Effector memory CD8-positive, alpha-beta T cell (primary cell): Measurements from ENCODE around the gene SHMT2.

Source experiments
- ATAC-seq: fragments of 150-1000 bp; cut with Tn5 transposase; replicated peaks from 2 replicates; pipeline ENCODE4 v1.10.0; 2021; ENCODE audit warnings: mild to moderate bottlenecking, moderate library complexity
- DNase-seq, 3 experiments: peaks; one replicate each; pipeline ENCODE4 v3.0.0; 2021
- H3K27ac Mint-ChIP-seq, 2 donors: one replicate each; pipeline ENCODE4 v1.8.0; 2022; ENCODE audit warnings: mild to moderate bottlenecking in 2 of 2, mixed read lengths in 2 of 2, moderate library complexity in 2 of 2
- H3K27me3 Mint-ChIP-seq, 2 donors: one replicate each; pipeline ENCODE4 v1.8.0; 2022; ENCODE audit warnings: mixed read lengths in 2 of 2
- H3K36me3 Mint-ChIP-seq: one replicate; pipeline ENCODE4 v1.8.0; 2022; ENCODE audit warnings: mild to moderate bottlenecking, moderate library complexity, mixed read lengths; ENCODE audit not compliant: insufficient read depth
- H3K4me1 Mint-ChIP-seq, 2 donors: one replicate each; pipeline ENCODE4 v1.8.0; 2022; ENCODE audit warnings: low read depth in 2 of 2, mixed read lengths in 2 of 2
- H3K4me3 Mint-ChIP-seq, 2 donors: one replicate each; pipeline ENCODE4 v1.8.0; 2022; ENCODE audit warnings: mild to moderate bottlenecking in 2 of 2, mixed read lengths in 2 of 2, moderate library complexity in 2 of 2
- H3K9me3 Mint-ChIP-seq, 2 donors: one replicate each; pipeline ENCODE4 v1.8.0; 2022; ENCODE audit warnings: mixed read lengths in 2 of 2
- total RNA-seq, 9 experiments: gene quantifications; one replicate each; lab custom pipeline; 2026; lab: John Stamatoyannopoulos, UW

The SHMT2 gene
- total RNA-seq: 20.4 to 616 (median 70.9) reads per million in 9 experiments

- peaks cover 27 to 41% of the 10 kb centered on the region in 2 donors for H3K4me1 Mint-ChIP-seq
- peaks cover 15% of the 10 kb centered on the region for H3K36me3 Mint-ChIP-seq
- peak within 1 kb of the TSS; percentile 92 to 96 for H3K27ac Mint-ChIP-seq
- H3K9me3 Mint-ChIP-seq: no peaks in the 10 kb centered on the region
- H3K27me3 Mint-ChIP-seq: peaks cover 22 to 25% of the 10 kb centered on the region in 2 donors
- peak; percentile 83 to 88 (median 84) for DNase-seq
- H3K4me3 Mint-ChIP-seq: peak within 1 kb of the TSS; percentile 98 to 99
- peak; percentile 64 for ATAC-seq
Measured at GRCh38 chr12:57229634-57230380, at the start of gene SHMT2. SHMT2 (plus strand) TSS chr12:57229711; CDS start chr12:57229779, 68 bp downstream.

DNA sequence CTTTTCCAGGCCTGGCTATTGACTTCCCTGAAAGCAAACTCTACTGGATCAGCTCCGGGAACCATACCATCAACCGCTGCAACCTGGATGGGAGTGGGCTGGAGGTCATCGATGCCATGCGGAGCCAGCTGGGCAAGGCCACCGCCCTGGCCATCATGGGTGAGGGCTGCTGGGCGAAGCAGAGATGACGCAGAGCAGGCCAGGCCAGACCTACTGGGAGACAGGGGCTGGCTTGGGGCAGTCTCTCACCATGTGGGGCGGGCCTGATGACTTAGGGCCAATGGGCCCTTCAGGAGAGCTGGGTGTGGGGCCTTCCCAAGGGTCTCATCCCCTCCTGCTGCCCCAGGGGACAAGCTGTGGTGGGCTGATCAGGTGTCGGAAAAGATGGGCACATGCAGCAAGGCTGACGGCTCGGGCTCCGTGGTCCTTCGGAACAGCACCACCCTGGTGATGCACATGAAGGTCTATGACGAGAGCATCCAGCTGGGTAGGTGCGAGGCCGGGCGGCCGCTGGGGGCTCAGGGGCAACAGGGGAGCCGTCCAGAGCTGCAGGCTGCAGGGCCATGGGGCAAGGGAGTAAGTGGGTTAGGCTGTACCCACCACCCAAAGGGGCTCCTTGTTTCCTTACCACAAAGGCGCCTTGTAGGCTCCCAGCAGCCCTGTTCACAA lies 49.1 kb upstream of the SHMT2 start:
- Mint-ChIP-seq H3K4me1 (peaks cover 3 to 7% of the 10 kb centered on the region in 2 donors), H3K27ac (no peak overlapping the region), H3K4me3 (no peak overlapping the region), H3K36me3 (no peaks in the 10 kb centered on the region), H3K27me3 (peaks cover 6 to 8% of the 10 kb centered on the region in 2 donors), H3K9me3 (no peaks in the 10 kb centered on the region)
- ATAC-seq (no peak), DNase-seq (no peak)

DNA sequence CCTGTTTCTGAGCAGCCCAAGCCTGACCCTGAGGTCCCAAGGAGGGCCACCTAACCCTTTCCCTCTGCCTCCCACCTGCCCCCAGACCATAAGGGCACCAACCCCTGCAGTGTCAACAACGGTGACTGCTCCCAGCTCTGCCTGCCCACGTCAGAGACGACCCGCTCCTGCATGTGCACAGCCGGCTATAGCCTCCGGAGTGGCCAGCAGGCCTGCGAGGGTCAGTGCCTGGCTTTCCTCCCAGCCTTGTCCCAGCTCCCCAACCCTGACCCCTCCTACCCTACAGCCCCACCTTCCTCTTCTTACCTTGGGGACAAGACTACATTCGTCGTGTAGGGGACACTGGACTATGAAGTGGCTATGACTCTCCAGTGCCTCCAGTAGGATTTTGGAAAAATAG lies 48.4 kb upstream of the SHMT2 start:
- peaks cover 6 to 8% of the 10 kb centered on the region in 2 donors for H3K27me3 Mint-ChIP-seq
- no peaks in the 10 kb centered on the region for H3K36me3 Mint-ChIP-seq
- DNase-seq: no peak
- ATAC-seq: no peak
- H3K4me1 Mint-ChIP-seq: peaks cover 3 to 7% of the 10 kb centered on the region in 2 donors
- no peak overlapping the region for H3K4me3 Mint-ChIP-seq
- no peak overlapping the region for H3K27ac Mint-ChIP-seq
- H3K9me3 Mint-ChIP-seq: no peaks in the 10 kb centered on the region

DNA sequence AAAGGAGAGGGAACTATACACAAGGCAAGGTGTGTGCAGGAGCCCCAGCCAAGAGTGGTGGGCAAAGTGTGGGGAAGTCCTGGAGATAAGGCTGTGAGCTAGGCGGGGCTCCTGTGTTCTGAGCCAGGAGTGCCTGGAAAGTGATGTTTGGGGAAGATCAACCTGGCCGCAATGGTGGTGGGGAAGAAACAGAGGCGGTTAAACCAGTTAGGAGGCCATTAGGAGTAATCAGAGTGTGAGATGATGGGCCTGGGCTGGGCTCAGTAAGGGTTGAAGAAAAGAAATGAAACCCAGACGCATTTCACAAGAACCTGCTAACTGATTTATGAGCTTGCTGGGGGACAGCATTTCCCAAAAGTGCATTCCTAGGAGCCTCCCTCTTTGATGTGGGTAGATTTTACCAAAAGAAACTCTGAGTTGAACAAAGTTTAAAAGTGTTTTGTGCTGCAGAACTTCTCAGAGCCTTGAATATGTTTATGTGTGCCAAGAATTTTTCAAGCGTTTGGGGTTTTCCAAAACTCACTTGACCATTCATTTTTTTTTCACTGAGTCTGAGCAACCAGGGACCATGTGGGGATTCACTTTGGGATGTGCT lies 47.9 kb upstream of the SHMT2 start:
- Mint-ChIP-seq H3K4me1 (peaks cover 3 to 7% of the 10 kb centered on the region in 2 donors), H3K36me3 (no peaks in the 10 kb centered on the region), H3K27ac (no peak overlapping the region), H3K9me3 (no peaks in the 10 kb centered on the region), H3K27me3 (peaks cover 6 to 8% of the 10 kb centered on the region in 2 donors), H3K4me3 (no peak overlapping the region)
- no peak for ATAC-seq
- no peak for DNase-seq

DNA sequence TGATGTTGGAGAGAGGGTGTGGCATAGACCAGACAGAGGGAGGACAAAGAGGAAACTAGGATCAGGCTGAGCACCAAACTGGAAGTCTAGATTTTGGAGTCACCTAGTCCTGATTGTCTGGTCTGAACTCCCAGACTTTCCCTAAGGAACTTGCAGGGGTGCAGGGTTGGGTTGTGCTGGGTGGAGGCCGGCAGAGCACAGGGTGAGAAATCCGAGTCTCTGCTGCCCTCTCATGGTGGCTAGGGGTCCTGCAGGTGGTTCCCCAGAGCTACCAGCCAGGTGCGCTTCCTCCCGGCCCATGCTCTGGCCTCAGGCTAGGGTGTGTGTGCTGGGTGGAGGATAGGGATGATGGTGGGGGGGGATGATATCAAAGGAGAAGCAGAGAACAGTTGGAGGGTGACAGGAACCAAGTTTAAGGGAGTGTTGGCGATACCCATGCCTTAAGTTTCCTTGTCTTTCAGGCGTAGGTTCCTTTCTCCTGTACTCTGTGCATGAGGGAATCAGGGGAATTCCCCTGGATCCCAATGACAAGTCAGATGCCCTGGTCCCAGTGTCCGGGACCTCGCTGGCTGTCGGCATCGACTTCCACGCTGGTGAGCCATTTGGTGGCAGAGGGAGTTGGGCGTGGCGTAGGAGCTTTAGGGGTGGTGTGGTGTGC lies 46.5 kb upstream of the SHMT2 start:
- no peaks in the 10 kb centered on the region for H3K36me3 Mint-ChIP-seq
- peaks cover 3 to 7% of the 10 kb centered on the region in 2 donors for H3K4me1 Mint-ChIP-seq
- DNase-seq (peak; percentile 75 to 82 (median 81)), ATAC-seq (peak; percentile 99)
- peaks cover 5 to 6% of the 10 kb centered on the region in 2 donors for H3K27me3 Mint-ChIP-seq
- H3K27ac Mint-ChIP-seq: peak overlapping the region in 1 of 2 donors; percentile 55
- no peaks in the 10 kb centered on the region for H3K9me3 Mint-ChIP-seq
- no peak overlapping the region for H3K4me3 Mint-ChIP-seq

GRCh38 chr12:57183939-57184725 lies 45.4 kb upstream of the SHMT2 start:
- Mint-ChIP-seq H3K36me3 (no peaks in the 10 kb centered on the region), H3K27ac (no peak overlapping the region), H3K27me3 (no peaks in the 10 kb centered on the region), H3K4me1 (peaks cover 3 to 7% of the 10 kb centered on the region in 2 donors), H3K4me3 (no peak overlapping the region), H3K9me3 (no peaks in the 10 kb centered on the region)
- ATAC-seq (no peak), DNase-seq (no peak)

GRCh38 chr12:57185403-57185802 lies 44.1 kb upstream of the SHMT2 start:
- Mint-ChIP-seq H3K9me3 (no peaks in the 10 kb centered on the region), H3K27me3 (no peaks in the 10 kb centered on the region), H3K27ac (no peak overlapping the region), H3K4me3 (no peak overlapping the region), H3K4me1 (peaks cover 3 to 7% of the 10 kb centered on the region in 2 donors), H3K36me3 (no peaks in the 10 kb centered on the region)
- ATAC-seq: no peak
- DNase-seq: no peak

DNA sequence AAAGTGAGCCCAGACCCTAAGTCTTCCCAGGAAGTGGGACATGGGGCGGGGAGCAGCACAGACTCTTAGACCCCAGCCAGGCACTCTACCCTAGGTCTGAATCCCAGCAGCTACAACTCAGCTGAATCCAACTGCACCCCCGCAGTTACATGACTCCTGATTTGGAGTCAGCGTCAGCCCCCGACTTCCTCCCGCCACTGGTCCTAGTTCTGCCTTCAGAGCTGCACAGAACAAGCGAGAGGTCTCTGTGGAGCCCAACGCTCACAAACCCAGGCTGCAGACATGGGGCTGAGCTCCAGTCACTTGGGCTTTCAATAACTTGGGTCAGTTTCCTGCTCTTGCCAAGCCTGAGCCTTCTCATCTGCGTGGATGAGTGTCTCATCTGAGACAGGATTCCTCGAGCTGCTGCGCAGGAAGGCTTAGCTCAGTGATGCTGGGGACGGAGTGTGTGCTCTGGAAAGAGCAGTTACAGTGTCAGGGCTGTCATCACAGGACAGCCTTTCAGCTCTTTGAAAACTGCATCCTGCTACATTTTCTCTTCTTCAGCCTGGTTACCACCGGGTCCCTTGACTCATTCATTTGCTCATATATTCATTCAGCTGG lies 43.5 kb upstream of the SHMT2 start:
- H3K4me3 Mint-ChIP-seq: no peak overlapping the region
- H3K36me3 Mint-ChIP-seq: no peaks in the 10 kb centered on the region
- peaks cover 3 to 7% of the 10 kb centered on the region in 2 donors for H3K4me1 Mint-ChIP-seq
- no peak for DNase-seq
- ATAC-seq: no peak
- no peaks in the 10 kb centered on the region for H3K9me3 Mint-ChIP-seq
- H3K27ac Mint-ChIP-seq: no peak overlapping the region
- no peaks in the 10 kb centered on the region for H3K27me3 Mint-ChIP-seq

- H3K4me3 Mint-ChIP-seq: no peak overlapping the region
- H3K4me1 Mint-ChIP-seq: peaks cover 3 to 7% of the 10 kb centered on the region in 2 donors
- no peak for ATAC-seq
- no peak overlapping the region for H3K27ac Mint-ChIP-seq
- no peaks in the 10 kb centered on the region for H3K36me3 Mint-ChIP-seq
- no peaks in the 10 kb centered on the region for H3K9me3 Mint-ChIP-seq
- DNase-seq: no peak
- H3K27me3 Mint-ChIP-seq: no peaks in the 10 kb centered on the region
Measured at GRCh38 chr12:57187222-57188089, 42.1 kb upstream of the SHMT2 start.

DNA sequence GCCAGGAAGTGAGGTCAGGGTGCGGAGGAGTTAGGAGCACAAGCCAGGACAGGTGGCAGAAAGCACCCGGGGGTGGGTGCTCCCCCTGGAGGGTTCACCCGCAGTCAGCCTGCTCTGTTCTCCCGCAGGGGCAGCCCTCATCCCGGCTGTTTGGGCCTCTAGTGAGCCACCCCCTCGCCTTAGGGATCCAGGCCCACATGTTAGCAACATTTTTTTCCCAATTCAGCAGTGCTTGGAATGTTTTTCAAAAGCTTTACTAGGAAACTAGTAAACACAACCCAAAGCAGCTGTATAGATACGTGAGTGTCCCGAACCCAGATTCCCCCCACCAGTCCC lies 41.5 kb upstream of the SHMT2 start:
- no peaks in the 10 kb centered on the region for H3K36me3 Mint-ChIP-seq
- H3K9me3 Mint-ChIP-seq: no peaks in the 10 kb centered on the region
- H3K4me3 Mint-ChIP-seq: no peak overlapping the region
- H3K4me1 Mint-ChIP-seq: peaks cover 2 to 3% of the 10 kb centered on the region in 2 donors
- H3K27ac Mint-ChIP-seq: no peak overlapping the region
- H3K27me3 Mint-ChIP-seq: no peaks in the 10 kb centered on the region
- ATAC-seq: no peak
- no peak for DNase-seq

- peaks cover 4% of the 10 kb centered on the region for H3K36me3 Mint-ChIP-seq
- H3K27ac Mint-ChIP-seq: no peak overlapping the region
- no peaks in the 10 kb centered on the region for H3K9me3 Mint-ChIP-seq
- H3K27me3 Mint-ChIP-seq: no peaks in the 10 kb centered on the region
- ATAC-seq (no peak), DNase-seq (no peak)
- no peak overlapping the region for H3K4me3 Mint-ChIP-seq
- H3K4me1 Mint-ChIP-seq: no peaks in the 10 kb centered on the region
Measured at GRCh38 chr12:57190037-57190436, 39.5 kb upstream of the SHMT2 start.

- DNase-seq (no peak), ATAC-seq (no peak)
- Mint-ChIP-seq H3K9me3 (no peaks in the 10 kb centered on the region), H3K36me3 (peaks cover 4% of the 10 kb centered on the region), H3K4me3 (no peak overlapping the region), H3K4me1 (no peaks in the 10 kb centered on the region), H3K27me3 (peaks cover under 1 to 1% of the 10 kb centered on the region in 2 donors), H3K27ac (no peak overlapping the region)
Measured at GRCh38 chr12:57190821-57191220, 38.7 kb upstream of the SHMT2 start.
